ENCODE data around the gene NR2C1.
A peak's percentile ranks its signal among the peaks of the same experiment; 100 is the strongest.

Gene NR2C1

GRCh38 chr12:95066091-95066855 lies 7.1 kb downstream of the NR2C1 start:
- no peak for TF ChIP-seq POLR2A (IDR thresholded peaks at IDR 0.05; ENCODE audit: low read length)
- TF ChIP-seq GATA1 (IDR thresholded peaks at IDR 0.05; ENCODE audit: low read depth, low read length): no peak

GRCh38 chr12:95060951-95061350 lies 12.5 kb downstream of the NR2C1 start:
- DNase-seq: no peak
- TF ChIP-seq GATA1 (IDR thresholded peaks at IDR 0.05; ENCODE audit: low read depth, low read length) (no peak), POLR2A (IDR thresholded peaks at IDR 0.05; ENCODE audit: low read length) (no peak)

More at GRCh38 chr12:95066091-95066855, 7.1 kb downstream of the NR2C1 start:
- DNase-seq: no peak

GRCh38 chr12:95059984-95060383 lies 13.4 kb downstream of the NR2C1 start:
- DNase-seq: no peak

GRCh38 chr12:95057424-95057823 lies 16.0 kb downstream of the NR2C1 start:
- TF ChIP-seq GATA1 (IDR thresholded peaks at IDR 0.05; ENCODE audit: low read depth, low read length) (no peak), POLR2A (IDR thresholded peaks at IDR 0.05; ENCODE audit: low read length) (no peak)
- DNase-seq: no peak

More at GRCh38 chr12:95059984-95060383, 13.4 kb downstream of the NR2C1 start:
- TF ChIP-seq POLR2A (IDR thresholded peaks at IDR 0.05; ENCODE audit: low read length): no peak
- no peak for TF ChIP-seq GATA1 (IDR thresholded peaks at IDR 0.05; ENCODE audit: low read depth, low read length)

GRCh38 chr12:95055057-95055456 lies 18.4 kb downstream of the NR2C1 start:
- TF ChIP-seq GATA1 (IDR thresholded peaks at IDR 0.05; ENCODE audit: low read depth, low read length): no peak
- TF ChIP-seq POLR2A (IDR thresholded peaks at IDR 0.05; ENCODE audit: low read length): no peak
- DNase-seq: no peak

GRCh38 chr12:95054206-95054605 lies 19.2 kb downstream of the NR2C1 start:
- no peak for DNase-seq
- TF ChIP-seq GATA1 (IDR thresholded peaks at IDR 0.05; ENCODE audit: low read depth, low read length): no peak
- TF ChIP-seq POLR2A (IDR thresholded peaks at IDR 0.05; ENCODE audit: low read length): no peak

GRCh38 chr12:95051241-95051640 lies 22.2 kb downstream of the NR2C1 start:
- TF ChIP-seq POLR2A (IDR thresholded peaks at IDR 0.05; ENCODE audit: low read length) (no peak), GATA1 (IDR thresholded peaks at IDR 0.05; ENCODE audit: low read depth, low read length) (no peak)
- peak; percentile 3 to 42 for DNase-seq

- no peak for DNase-seq
- TF ChIP-seq GATA1 (IDR thresholded peaks at IDR 0.05; ENCODE audit: low read depth, low read length): no peak
- TF ChIP-seq POLR2A (IDR thresholded peaks at IDR 0.05; ENCODE audit: low read length): no peak
Observed at GRCh38 chr12:95037906-95038305, 35.5 kb downstream of the NR2C1 start.

GRCh38 chr12:95034750-95035149 lies 38.7 kb downstream of the NR2C1 start:
- DNase-seq: no peak

GRCh38 chr12:95022477-95022876 lies 50.9 kb downstream of the NR2C1 start:
- TF ChIP-seq POLR2A (IDR thresholded peaks at IDR 0.05; ENCODE audit: low read length) (no peak), GATA1 (IDR thresholded peaks at IDR 0.05; ENCODE audit: low read depth, low read length) (no peak)
- no peak for DNase-seq

More at GRCh38 chr12:95034750-95035149, 38.7 kb downstream of the NR2C1 start:
- TF ChIP-seq POLR2A (IDR thresholded peaks at IDR 0.05; ENCODE audit: low read length) (no peak), GATA1 (IDR thresholded peaks at IDR 0.05; ENCODE audit: low read depth, low read length) (no peak)

- TF ChIP-seq GATA1 (IDR thresholded peaks at IDR 0.05; ENCODE audit: low read depth, low read length) (no peak), POLR2A (IDR thresholded peaks at IDR 0.05; ENCODE audit: low read length) (no peak)
Observed at GRCh38 chr12:95017482-95017881, 55.9 kb downstream of the NR2C1 start.

GRCh38 chr12:95016120-95016519 lies 57.3 kb downstream of the NR2C1 start:
- no peak for TF ChIP-seq POLR2A (IDR thresholded peaks at IDR 0.05; ENCODE audit: low read length)
- no peak for TF ChIP-seq GATA1 (IDR thresholded peaks at IDR 0.05; ENCODE audit: low read depth, low read length)

More at GRCh38 chr12:95017482-95017881, 55.9 kb downstream of the NR2C1 start:
- no peak for DNase-seq

GRCh38 chr12:95014554-95014953 lies 58.9 kb downstream of the NR2C1 start:
- TF ChIP-seq POLR2A (IDR thresholded peaks at IDR 0.05; ENCODE audit: low read length): no peak
- TF ChIP-seq GATA1 (IDR thresholded peaks at IDR 0.05; ENCODE audit: low read depth, low read length): no peak
- no peak for DNase-seq

More at GRCh38 chr12:95016120-95016519, 57.3 kb downstream of the NR2C1 start:
- DNase-seq: no peak

- TF ChIP-seq GATA1 (IDR thresholded peaks at IDR 0.05; ENCODE audit: low read depth, low read length): no peak
- no peak for TF ChIP-seq POLR2A (IDR thresholded peaks at IDR 0.05; ENCODE audit: low read length)
- no peak for DNase-seq
Observed at GRCh38 chr12:95006206-95006605, 67.2 kb downstream of the NR2C1 start.

- TF ChIP-seq POLR2A (IDR thresholded peaks at IDR 0.05; ENCODE audit: low read length) (no peak), GATA1 (IDR thresholded peaks at IDR 0.05; ENCODE audit: low read depth, low read length) (no peak)
- DNase-seq: peak in 1 of 2 experiments; percentile 6
Observed at GRCh38 chr12:95004610-95005009, 68.8 kb downstream of the NR2C1 start.
